Measurements from ENCODE around the gene UBE2D4. TPM values are rescaled to one million over a fixed set of nuclear protein-coding genes. Genes with fewer than 3 reads are reported as not detected.
"Not testable (repeated sequence)": the region's sequence is repeated elsewhere in the genome, so short reads cannot be mapped to it uniquely, and the experiment has no call there.

Gene UBE2D4
- total and polyA plus RNA-seq, 2 donors (not counting 1 experiment from before 2014, with no cell fraction given): 10.2 to 21.3 TPM

- Histone ChIP-seq H3K9me3 (ENCODE audit: control insufficient read depth, insufficient read depth, low read depth, low read length) (no peaks in the 10 kb centered on the region), H3K79me2 (ENCODE audit: control insufficient read depth, insufficient read depth, low read length) (no peaks in the 10 kb centered on the region), H3K27me3 (ENCODE audit: control insufficient read depth, insufficient read depth, low read length) (no peaks in the 10 kb centered on the region), H3K36me3 (ENCODE audit: control insufficient read depth, insufficient read depth, low read length) (no peaks in the 10 kb centered on the region), H3K9ac (ENCODE audit: insufficient read depth, low read length) (no peak overlapping the region), H3K27ac (ENCODE audit: insufficient read depth, low read length) (no peak overlapping the region), H3K4me1 (ENCODE audit: control insufficient read depth, extremely low read depth, insufficient read depth, low read length) (no peaks in the 10 kb centered on the region), H2AFZ (ENCODE audit: low read length) (no peak overlapping the region), H3K4me2 (ENCODE audit: extremely low read depth, insufficient read depth, low read length) (no peak overlapping the region), H3K4me3 (replicated peaks in 1 of 4; ENCODE audit: control extremely low read depth in 1 of 4, insufficient read depth in 1 of 4, low read depth in 3 of 4, low read length in 4 of 4) (no peak overlapping the region), H4K20me1 (ENCODE audit: control insufficient read depth, extremely low read depth, insufficient read depth, low read length) (no peaks in the 10 kb centered on the region)
- no peak for DNase-seq (ENCODE audit: low read depth in 2 of 2)
- no peak for TF ChIP-seq EZH2 (IDR thresholded peaks at IDR 0.05; ENCODE audit: low read length, missing control alignments)
- TF ChIP-seq CTCF (conservative IDR thresholded peaks at IDR 0.05 in 1 of 2, IDR thresholded peaks at IDR 0.05 in 1 of 2; ENCODE audit: low read depth in 1 of 2, low read length in 2 of 2): no peak
Observed at GRCh38 chr7:43977525-43977924, 51.3 kb downstream of the UBE2D4 start.

- not testable (repeated sequence) for DNase-seq (ENCODE audit: low read depth in 2 of 2); H3K4me1 ChIP-seq (ENCODE audit: control insufficient read depth, extremely low read depth, insufficient read depth, low read length); H3K4me3 ChIP-seq (replicated peaks in 1 of 4; ENCODE audit: control extremely low read depth in 1 of 4, insufficient read depth in 1 of 4, low read depth in 3 of 4, low read length in 4 of 4); H3K4me2 ChIP-seq (ENCODE audit: extremely low read depth, insufficient read depth, low read length); H3K9ac ChIP-seq (ENCODE audit: insufficient read depth, low read length); H3K27ac ChIP-seq (ENCODE audit: insufficient read depth, low read length); H2AFZ ChIP-seq (ENCODE audit: low read length); H3K9me3 ChIP-seq (ENCODE audit: control insufficient read depth, insufficient read depth, low read depth, low read length); H4K20me1 ChIP-seq (ENCODE audit: control insufficient read depth, extremely low read depth, insufficient read depth, low read length); H3K27me3 ChIP-seq (ENCODE audit: control insufficient read depth, insufficient read depth, low read length); H3K79me2 ChIP-seq (ENCODE audit: control insufficient read depth, insufficient read depth, low read length); H3K36me3 ChIP-seq (ENCODE audit: control insufficient read depth, insufficient read depth, low read length)
Observed at GRCh38 chr7:43978102-43978501, 51.9 kb downstream of the UBE2D4 start.

GRCh38 chr7:43982848-43983247 is 56.6 kb downstream of the UBE2D4 start:
- H3K27ac ChIP-seq (ENCODE audit: insufficient read depth, low read length); H3K36me3 ChIP-seq (ENCODE audit: control insufficient read depth, insufficient read depth, low read length); H3K79me2 ChIP-seq (ENCODE audit: control insufficient read depth, insufficient read depth, low read length); H3K4me2 ChIP-seq (ENCODE audit: extremely low read depth, insufficient read depth, low read length); H3K9me3 ChIP-seq (ENCODE audit: control insufficient read depth, insufficient read depth, low read depth, low read length); H3K4me1 ChIP-seq (ENCODE audit: control insufficient read depth, extremely low read depth, insufficient read depth, low read length); H4K20me1 ChIP-seq (ENCODE audit: control insufficient read depth, extremely low read depth, insufficient read depth, low read length); DNase-seq (ENCODE audit: low read depth in 2 of 2); H3K9ac ChIP-seq (ENCODE audit: insufficient read depth, low read length); H3K27me3 ChIP-seq (ENCODE audit: control insufficient read depth, insufficient read depth, low read length); H2AFZ ChIP-seq (ENCODE audit: low read length); H3K4me3 ChIP-seq (replicated peaks in 1 of 4; ENCODE audit: control extremely low read depth in 1 of 4, insufficient read depth in 1 of 4, low read depth in 3 of 4, low read length in 4 of 4): not testable (repeated sequence)

GRCh38 chr7:43983736-43984135 is 57.5 kb downstream of the UBE2D4 start:
- not testable (repeated sequence) for H3K4me2 ChIP-seq (ENCODE audit: extremely low read depth, insufficient read depth, low read length); H3K27me3 ChIP-seq (ENCODE audit: control insufficient read depth, insufficient read depth, low read length); H3K4me1 ChIP-seq (ENCODE audit: control insufficient read depth, extremely low read depth, insufficient read depth, low read length); H3K27ac ChIP-seq (ENCODE audit: insufficient read depth, low read length); H3K36me3 ChIP-seq (ENCODE audit: control insufficient read depth, insufficient read depth, low read length); H3K9ac ChIP-seq (ENCODE audit: insufficient read depth, low read length); H3K79me2 ChIP-seq (ENCODE audit: control insufficient read depth, insufficient read depth, low read length); H3K4me3 ChIP-seq (replicated peaks in 1 of 4; ENCODE audit: control extremely low read depth in 1 of 4, insufficient read depth in 1 of 4, low read depth in 3 of 4, low read length in 4 of 4); DNase-seq (ENCODE audit: low read depth in 2 of 2); H4K20me1 ChIP-seq (ENCODE audit: control insufficient read depth, extremely low read depth, insufficient read depth, low read length); H2AFZ ChIP-seq (ENCODE audit: low read length); H3K9me3 ChIP-seq (ENCODE audit: control insufficient read depth, insufficient read depth, low read depth, low read length)
